ENCODE data around the gene COPA.

GRCh38 chr1:160360227-160360695, 17.2 kb upstream of the COPA start:
- TF ChIP-seq EP300 (IDR thresholded peaks at IDR 0.05) (no peak), CTCF (IDR thresholded peaks at IDR 0.05) (no peak), POLR2A (IDR thresholded peaks at IDR 0.05) (no peak), POLR2AphosphoS5 (IDR thresholded peaks at IDR 0.05) (no peak)

Measured in upper lobe of left lung (tissue), 4 donors.